ENCODE results near the gene OPRPN. TPM values are rescaled to one million over a fixed set of nuclear protein-coding genes. Genes with fewer than 3 reads are reported as not detected.

Gene OPRPN
- total and polyA plus RNA-seq, 4 donors, result 0.42 TPM; not detected in 3

DNA sequence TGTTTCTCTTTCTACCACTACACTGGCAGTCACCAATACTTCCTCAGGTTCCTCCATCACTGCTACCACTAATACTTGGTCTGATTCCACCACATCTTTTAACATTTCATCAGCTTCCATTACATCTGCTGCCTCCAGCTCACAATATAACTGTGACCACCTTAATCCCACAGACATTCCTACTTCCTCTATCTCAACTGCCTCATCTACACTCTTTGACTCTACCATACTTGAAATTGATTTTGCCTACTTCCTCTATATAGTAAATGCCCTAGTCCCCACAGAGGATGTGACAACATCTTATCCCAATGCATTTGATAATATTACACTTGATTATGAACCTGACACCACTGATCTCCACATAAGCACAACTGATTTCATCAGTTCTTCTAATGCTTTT lies 29.0 kb downstream of the OPRPN start:
- Histone ChIP-seq H3K27me3 (ENCODE audit: control insufficient read depth in 4 of 4, insufficient read depth in 4 of 4, low read length in 3 of 4) (peaks cover 0 to 5% (median 0%) of the 10 kb centered on the region in 4 donors), H3K9ac (ENCODE audit: low read depth in 1 of 2, low read length in 2 of 2) (no peak overlapping the region), H3K9me3 (ENCODE audit: control insufficient read depth in 4 of 4, low read length in 3 of 4) (no peaks in the 10 kb centered on the region), H3K4me3 (ENCODE audit: low read depth in 1 of 3, low read length in 3 of 3) (no peak overlapping the region), H3K27ac (ENCODE audit: low read depth in 1 of 2, low read length in 2 of 2) (no peak overlapping the region), H3K4me1 (ENCODE audit: control insufficient read depth in 4 of 4, insufficient read depth in 4 of 4, low read length in 3 of 4) (no peaks in the 10 kb centered on the region), H3K36me3 (ENCODE audit: control insufficient read depth in 4 of 4, insufficient read depth in 3 of 4, low read depth in 1 of 4, low read length in 3 of 4) (no peaks in the 10 kb centered on the region)
- no peak for DNase-seq (ENCODE audit: low spot score)
- TF ChIP-seq FOXA1 (IDR thresholded peaks at IDR 0.05) (no peak), HNF4G (IDR thresholded peaks at IDR 0.05) (no peak), YY1 (IDR thresholded peaks at IDR 0.05) (no peak), RXRA (IDR thresholded peaks at IDR 0.05) (no peak), SP1 (IDR thresholded peaks at IDR 0.05) (no peak), TAF1 (conservative IDR thresholded peaks at IDR 0.05) (no peak), HNF4A (conservative IDR thresholded peaks at IDR 0.05) (no peak), FOXA2 (IDR thresholded peaks at IDR 0.05) (no peak), JUND (IDR thresholded peaks at IDR 0.05) (no peak), NR2F2 (IDR thresholded peaks at IDR 0.05) (no peak), RAD21 (IDR thresholded peaks at IDR 0.05) (no peak), EGR1 (IDR thresholded peaks at IDR 0.05; ENCODE audit: low read depth in 2 of 2) (no peak), GABPA (IDR thresholded peaks at IDR 0.05 in 1 of 2, conservative IDR thresholded peaks at IDR 0.05 in 1 of 2) (no peak)
- TF ChIP-seq, protein P1, sequence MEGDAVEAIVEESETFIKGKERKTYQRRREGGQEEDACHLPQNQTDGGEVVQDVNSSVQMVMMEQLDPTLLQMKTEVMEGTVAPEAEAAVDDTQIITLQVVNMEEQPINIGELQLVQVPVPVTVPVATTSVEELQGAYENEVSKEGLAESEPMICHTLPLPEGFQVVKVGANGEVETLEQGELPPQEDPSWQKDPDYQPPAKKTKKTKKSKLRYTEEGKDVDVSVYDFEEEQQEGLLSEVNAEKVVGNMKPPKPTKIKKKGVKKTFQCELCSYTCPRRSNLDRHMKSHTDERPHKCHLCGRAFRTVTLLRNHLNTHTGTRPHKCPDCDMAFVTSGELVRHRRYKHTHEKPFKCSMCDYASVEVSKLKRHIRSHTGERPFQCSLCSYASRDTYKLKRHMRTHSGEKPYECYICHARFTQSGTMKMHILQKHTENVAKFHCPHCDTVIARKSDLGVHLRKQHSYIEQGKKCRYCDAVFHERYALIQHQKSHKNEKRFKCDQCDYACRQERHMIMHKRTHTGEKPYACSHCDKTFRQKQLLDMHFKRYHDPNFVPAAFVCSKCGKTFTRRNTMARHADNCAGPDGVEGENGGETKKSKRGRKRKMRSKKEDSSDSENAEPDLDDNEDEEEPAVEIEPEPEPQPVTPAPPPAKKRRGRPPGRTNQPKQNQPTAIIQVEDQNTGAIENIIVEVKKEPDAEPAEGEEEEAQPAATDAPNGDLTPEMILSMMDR (IDR thresholded peaks at IDR 0.05; ENCODE audit: low read depth, low read length, missing input control), result no peak
- TF ChIP-seq, protein P2, sequence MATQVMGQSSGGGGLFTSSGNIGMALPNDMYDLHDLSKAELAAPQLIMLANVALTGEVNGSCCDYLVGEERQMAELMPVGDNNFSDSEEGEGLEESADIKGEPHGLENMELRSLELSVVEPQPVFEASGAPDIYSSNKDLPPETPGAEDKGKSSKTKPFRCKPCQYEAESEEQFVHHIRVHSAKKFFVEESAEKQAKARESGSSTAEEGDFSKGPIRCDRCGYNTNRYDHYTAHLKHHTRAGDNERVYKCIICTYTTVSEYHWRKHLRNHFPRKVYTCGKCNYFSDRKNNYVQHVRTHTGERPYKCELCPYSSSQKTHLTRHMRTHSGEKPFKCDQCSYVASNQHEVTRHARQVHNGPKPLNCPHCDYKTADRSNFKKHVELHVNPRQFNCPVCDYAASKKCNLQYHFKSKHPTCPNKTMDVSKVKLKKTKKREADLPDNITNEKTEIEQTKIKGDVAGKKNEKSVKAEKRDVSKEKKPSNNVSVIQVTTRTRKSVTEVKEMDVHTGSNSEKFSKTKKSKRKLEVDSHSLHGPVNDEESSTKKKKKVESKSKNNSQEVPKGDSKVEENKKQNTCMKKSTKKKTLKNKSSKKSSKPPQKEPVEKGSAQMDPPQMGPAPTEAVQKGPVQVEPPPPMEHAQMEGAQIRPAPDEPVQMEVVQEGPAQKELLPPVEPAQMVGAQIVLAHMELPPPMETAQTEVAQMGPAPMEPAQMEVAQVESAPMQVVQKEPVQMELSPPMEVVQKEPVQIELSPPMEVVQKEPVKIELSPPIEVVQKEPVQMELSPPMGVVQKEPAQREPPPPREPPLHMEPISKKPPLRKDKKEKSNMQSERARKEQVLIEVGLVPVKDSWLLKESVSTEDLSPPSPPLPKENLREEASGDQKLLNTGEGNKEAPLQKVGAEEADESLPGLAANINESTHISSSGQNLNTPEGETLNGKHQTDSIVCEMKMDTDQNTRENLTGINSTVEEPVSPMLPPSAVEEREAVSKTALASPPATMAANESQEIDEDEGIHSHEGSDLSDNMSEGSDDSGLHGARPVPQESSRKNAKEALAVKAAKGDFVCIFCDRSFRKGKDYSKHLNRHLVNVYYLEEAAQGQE (IDR thresholded peaks at IDR 0.05), result no peak
- TF ChIP-seq, protein P3, sequence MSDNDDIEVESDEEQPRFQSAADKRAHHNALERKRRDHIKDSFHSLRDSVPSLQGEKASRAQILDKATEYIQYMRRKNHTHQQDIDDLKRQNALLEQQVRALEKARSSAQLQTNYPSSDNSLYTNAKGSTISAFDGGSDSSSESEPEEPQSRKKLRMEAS (IDR thresholded peaks at IDR 0.05), result no peak
- TF ChIP-seq, protein P4, sequence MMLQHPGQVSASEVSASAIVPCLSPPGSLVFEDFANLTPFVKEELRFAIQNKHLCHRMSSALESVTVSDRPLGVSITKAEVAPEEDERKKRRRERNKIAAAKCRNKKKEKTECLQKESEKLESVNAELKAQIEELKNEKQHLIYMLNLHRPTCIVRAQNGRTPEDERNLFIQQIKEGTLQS (IDR thresholded peaks at IDR 0.05), result no peak

DNA sequence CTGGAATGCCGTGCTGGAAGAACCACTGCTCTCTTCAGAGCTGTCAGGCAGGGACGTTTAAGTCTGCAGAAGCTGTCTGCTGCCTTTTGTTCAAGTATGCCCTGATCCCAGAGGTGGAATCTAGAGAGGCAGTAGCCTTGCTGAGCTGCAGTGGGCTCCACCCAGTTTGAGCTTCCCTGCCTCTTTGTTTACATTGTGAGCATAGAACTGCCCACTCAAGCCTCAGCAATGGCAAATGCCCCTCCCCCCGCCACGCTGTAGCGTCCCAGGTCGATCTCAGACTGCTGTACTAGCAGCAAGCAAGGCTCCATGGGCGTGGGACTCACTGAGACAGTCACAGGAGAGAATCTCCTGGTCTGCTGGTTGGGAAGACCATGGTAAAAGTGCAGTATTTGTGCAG lies 39.5 kb downstream of the OPRPN start:
- no peak overlapping the region for H3K9ac ChIP-seq (ENCODE audit: low read depth in 1 of 2, low read length in 2 of 2)
- no peaks in the 10 kb centered on the region for H3K36me3 ChIP-seq (ENCODE audit: control insufficient read depth in 4 of 4, insufficient read depth in 3 of 4, low read depth in 1 of 4, low read length in 3 of 4)
- H3K4me1 ChIP-seq (ENCODE audit: control insufficient read depth in 4 of 4, insufficient read depth in 4 of 4, low read length in 3 of 4), result no peaks in the 10 kb centered on the region
- no peak for DNase-seq (ENCODE audit: low spot score)
- H3K4me3 ChIP-seq (ENCODE audit: low read depth in 1 of 3, low read length in 3 of 3), result no peak overlapping the region
- H3K27me3 ChIP-seq (ENCODE audit: control insufficient read depth in 4 of 4, insufficient read depth in 4 of 4, low read length in 3 of 4), result peaks cover 0 to 4% (median 0%) of the 10 kb centered on the region in 4 donors
- H3K9me3 ChIP-seq (ENCODE audit: control insufficient read depth in 4 of 4, low read length in 3 of 4), result no peaks in the 10 kb centered on the region
- TF ChIP-seq, protein P3 (IDR thresholded peaks at IDR 0.05), result no peak
- no peak for TF ChIP-seq FOXA1 (IDR thresholded peaks at IDR 0.05)
- TF ChIP-seq YY1 (IDR thresholded peaks at IDR 0.05), result no peak
- TF ChIP-seq, protein P4 (IDR thresholded peaks at IDR 0.05), result no peak
- TF ChIP-seq RXRA (IDR thresholded peaks at IDR 0.05), result no peak
- no peak for TF ChIP-seq JUND (IDR thresholded peaks at IDR 0.05)
- TF ChIP-seq SP1 (IDR thresholded peaks at IDR 0.05), result no peak
- TF ChIP-seq GABPA (IDR thresholded peaks at IDR 0.05 in 1 of 2, conservative IDR thresholded peaks at IDR 0.05 in 1 of 2), result no peak
- TF ChIP-seq HNF4A (conservative IDR thresholded peaks at IDR 0.05), result no peak
- no peak for TF ChIP-seq HNF4G (IDR thresholded peaks at IDR 0.05)
- TF ChIP-seq, protein P1 (IDR thresholded peaks at IDR 0.05; ENCODE audit: low read depth, low read length, missing input control), result no peak
- no peak for TF ChIP-seq NR2F2 (IDR thresholded peaks at IDR 0.05)
- TF ChIP-seq FOXA2 (IDR thresholded peaks at IDR 0.05), result no peak
- TF ChIP-seq RAD21 (IDR thresholded peaks at IDR 0.05), result no peak
- TF ChIP-seq EGR1 (IDR thresholded peaks at IDR 0.05; ENCODE audit: low read depth in 2 of 2), result no peak
- WGBS, result 48% methylated on average over 7 of the region's 7 CpGs
- no peak overlapping the region for H3K27ac ChIP-seq (ENCODE audit: low read depth in 1 of 2, low read length in 2 of 2)
